ENCODE data around the gene CLTCL1. TPM values are rescaled to one million over a fixed set of nuclear protein-coding genes. Genes with fewer than 3 reads are reported as not detected.

Gene CLTCL1
- total and polyA plus RNA-seq, 2 donors (not counting 1 experiment from before 2014, with no cell fraction given): 1.0 to 5.5 TPM

GRCh38 chr22:19232623-19233022 is 58.9 kb downstream of the CLTCL1 start:
- H3K9me3 Mint-ChIP-seq (ENCODE audit: insufficient read depth): no peaks in the 10 kb centered on the region
- no peak overlapping the region for H3K4me3 Mint-ChIP-seq
- Histone ChIP-seq H3K27ac (ENCODE audit: low read length in 2 of 2) (no peak overlapping the region), H3K27me3 (replicated peaks in 1 of 4; ENCODE audit: control extremely low read depth in 1 of 4, control insufficient read depth in 3 of 4, insufficient read depth in 4 of 4, low read length in 3 of 4) (no peaks in the 10 kb centered on the region), H3K4me1 (ENCODE audit: control insufficient read depth in 2 of 2, insufficient read depth in 2 of 2, low read length in 2 of 2) (no peaks in the 10 kb centered on the region), H3K36me3 (replicated peaks in 1 of 2; ENCODE audit: control extremely low read depth in 1 of 2, control insufficient read depth in 1 of 2, extremely low read depth in 1 of 2, insufficient read depth in 2 of 2, low read length in 1 of 2) (no peaks in the 10 kb centered on the region), H3K79me2 (ENCODE audit: control insufficient read depth, insufficient read depth, low read length) (no peaks in the 10 kb centered on the region), H3K4me2 (replicated peaks; ENCODE audit: low read depth, low read length, poor library complexity, severe bottlenecking) (no peak overlapping the region), H3K9ac (ENCODE audit: low read length) (no peak overlapping the region), H3K9me3 (ENCODE audit: control extremely low read depth in 1 of 3, control insufficient read depth in 2 of 3, insufficient read depth in 1 of 3, low read length in 2 of 3) (no peaks in the 10 kb centered on the region), H2AFZ (ENCODE audit: insufficient read depth, low read depth, low read length, poor library complexity, severe bottlenecking) (no peak overlapping the region), H4K20me1 (ENCODE audit: control insufficient read depth, insufficient read depth, low read length, poor library complexity, severe bottlenecking) (no peaks in the 10 kb centered on the region), H3K4me3 (ENCODE audit: control extremely low read depth in 1 of 5, extremely low read depth in 1 of 5, insufficient read depth in 1 of 5, low read depth in 2 of 5, low read length in 4 of 5) (no peak overlapping the region)
- ATAC-seq (ENCODE audit: low read depth) (no peak), DNase-seq (no peak)
- H3K27me3 Mint-ChIP-seq: peaks cover 9% of the 10 kb centered on the region
- H3K4me1 Mint-ChIP-seq: no peaks in the 10 kb centered on the region
- ChIA-PET CTCF (no interaction called here), POLR2A (no interaction called here)
- WGBS (ENCODE audit: insufficient coverage): no CpG with 5 or more reads among the region's 2 CpGs
- intact Hi-C loops (cut with micrococcal nuclease): no loop called here
- no peak for TF ChIP-seq EZH2 (IDR thresholded peaks at IDR 0.05; ENCODE audit: borderline replicate concordance, insufficient read depth, low read depth, low read length, poor library complexity, severe bottlenecking)
- TF ChIP-seq CTCF (IDR thresholded peaks at IDR 0.05): no peak
- no peak overlapping the region for H3K27ac Mint-ChIP-seq

- Histone ChIP-seq H3K9ac (ENCODE audit: low read length) (no peak overlapping the region), H3K27ac (ENCODE audit: low read length in 2 of 2) (no peak overlapping the region), H3K27me3 (replicated peaks in 1 of 4; ENCODE audit: control extremely low read depth in 1 of 4, control insufficient read depth in 3 of 4, insufficient read depth in 4 of 4, low read length in 3 of 4) (no peaks in the 10 kb centered on the region), H3K9me3 (ENCODE audit: control extremely low read depth in 1 of 3, control insufficient read depth in 2 of 3, insufficient read depth in 1 of 3, low read length in 2 of 3) (no peaks in the 10 kb centered on the region), H3K79me2 (ENCODE audit: control insufficient read depth, insufficient read depth, low read length) (no peaks in the 10 kb centered on the region), H3K4me1 (ENCODE audit: control insufficient read depth in 2 of 2, insufficient read depth in 2 of 2, low read length in 2 of 2) (no peaks in the 10 kb centered on the region), H3K4me2 (replicated peaks; ENCODE audit: low read depth, low read length, poor library complexity, severe bottlenecking) (no peak overlapping the region), H3K36me3 (replicated peaks in 1 of 2; ENCODE audit: control extremely low read depth in 1 of 2, control insufficient read depth in 1 of 2, extremely low read depth in 1 of 2, insufficient read depth in 2 of 2, low read length in 1 of 2) (no peaks in the 10 kb centered on the region), H2AFZ (ENCODE audit: insufficient read depth, low read depth, low read length, poor library complexity, severe bottlenecking) (no peak overlapping the region), H3K4me3 (ENCODE audit: control extremely low read depth in 1 of 5, extremely low read depth in 1 of 5, insufficient read depth in 1 of 5, low read depth in 2 of 5, low read length in 4 of 5) (no peak overlapping the region), H4K20me1 (ENCODE audit: control insufficient read depth, insufficient read depth, low read length, poor library complexity, severe bottlenecking) (no peaks in the 10 kb centered on the region)
- ATAC-seq (ENCODE audit: low read depth): no peak
- ChIA-PET CTCF (interaction anchor here (1.0 kb wide), 1 partner anchor 398 kb away, joined by 4 read pairs; no protein-coding TSS in a partner anchor), POLR2A (no interaction called here)
- Mint-ChIP-seq H3K9me3 (ENCODE audit: insufficient read depth) (no peaks in the 10 kb centered on the region), H3K4me1 (no peaks in the 10 kb centered on the region), H3K27me3 (peaks cover 9% of the 10 kb centered on the region), H3K27ac (no peak overlapping the region), H3K4me3 (no peak overlapping the region)
- TF ChIP-seq EZH2 (IDR thresholded peaks at IDR 0.05; ENCODE audit: borderline replicate concordance, insufficient read depth, low read depth, low read length, poor library complexity, severe bottlenecking) (no peak), CTCF (IDR thresholded peaks at IDR 0.05) (no peak)
- 100% methylated on average over 1 of the region's 3 CpGs for WGBS (ENCODE audit: insufficient coverage)
- no peak for DNase-seq
- intact Hi-C loops (cut with micrococcal nuclease): no loop called here
These were observed 59.5 kb downstream of the CLTCL1 start for GRCh38 chr22:19231986-19232385.

Measured in B cell (primary cell).